Measurements from ENCODE around the gene TASOR.

The TASOR gene

DNA sequence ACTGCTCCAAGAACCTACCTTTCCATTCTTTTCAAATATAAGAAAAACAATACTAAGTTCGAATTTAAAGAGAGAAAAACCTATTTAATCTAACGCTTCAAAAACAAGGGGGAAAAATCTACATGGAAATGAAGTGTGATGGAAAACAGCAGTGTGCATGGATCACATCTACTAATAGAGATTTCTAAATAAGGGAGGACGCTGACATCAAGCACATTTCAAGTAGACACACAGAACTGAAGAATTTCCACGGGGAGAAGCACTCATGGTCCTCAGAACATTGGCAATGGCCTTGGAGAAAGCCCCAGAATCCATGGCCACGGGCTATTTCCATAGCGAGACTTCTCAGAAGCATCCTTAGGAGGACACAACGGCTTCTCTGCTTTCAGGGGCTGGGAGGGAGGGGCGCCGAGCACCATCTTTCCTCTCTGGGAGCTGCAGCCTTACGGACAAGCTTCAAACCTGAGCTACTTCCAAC, 1.0 kb downstream of the TASOR start:
- DNase-seq = no peak

DNA sequence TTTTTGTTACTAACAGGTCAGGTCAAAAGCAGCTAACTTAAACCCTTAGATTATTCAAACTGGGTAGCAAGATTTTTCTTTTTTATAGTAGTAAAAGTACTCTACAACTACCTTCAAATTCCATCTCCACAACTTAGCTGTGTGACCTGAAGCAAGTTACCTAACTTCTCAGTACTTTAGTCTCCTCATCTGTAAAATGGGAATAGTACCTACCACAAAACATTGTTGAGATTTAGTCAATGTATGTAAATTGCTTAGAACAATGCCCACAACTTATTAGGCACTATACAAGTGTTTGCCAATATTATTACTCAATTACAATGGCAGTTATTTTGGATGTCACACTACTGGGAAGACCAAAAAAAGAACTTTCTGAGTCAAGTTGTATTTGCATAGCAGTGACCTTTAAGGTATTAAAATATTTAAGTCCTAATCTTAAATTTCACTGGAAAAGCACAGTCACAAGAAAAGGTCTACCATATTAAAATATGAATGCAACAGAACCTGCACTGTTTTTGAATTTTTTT, 2.9 kb downstream of the TASOR start:
- DNase-seq = no peak

GRCh38 chr3:56677286-56677685, 5.8 kb downstream of the TASOR start:
- DNase-seq = no peak

- no peak for DNase-seq
Measured at GRCh38 chr3:56673781-56674457, 9.1 kb downstream of the TASOR start.

DNA sequence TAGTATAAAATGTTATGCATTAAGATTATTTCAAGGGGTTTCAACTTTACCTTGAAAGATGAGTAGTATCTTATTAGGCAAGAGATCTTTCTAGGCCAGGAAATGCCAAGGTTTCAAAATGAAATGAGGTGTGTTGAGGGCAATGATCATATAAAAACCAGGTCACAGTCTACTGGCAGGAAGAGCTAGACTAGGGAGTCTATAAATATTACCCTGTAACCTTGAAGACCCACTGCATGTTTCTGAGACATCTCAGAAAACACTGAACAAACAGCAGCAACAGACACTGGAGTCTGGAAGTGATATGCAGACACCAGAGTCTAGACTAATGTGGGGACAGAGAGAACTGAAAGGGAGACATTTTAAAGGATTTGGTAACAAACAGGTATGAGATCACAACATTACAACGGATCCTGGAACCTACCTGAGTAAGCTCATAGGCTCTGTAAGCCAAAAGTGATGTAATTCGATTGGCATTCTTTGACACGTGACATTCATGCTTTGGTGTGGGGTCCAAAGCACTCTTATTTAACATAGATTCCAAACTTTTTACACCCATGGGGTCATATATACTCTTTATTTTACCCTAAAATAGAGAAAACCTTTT, 15.0 kb downstream of the TASOR start:
- DNase-seq = peak; percentile 20

- no peak for DNase-seq
Measured at GRCh38 chr3:56664823-56665222, 18.2 kb downstream of the TASOR start.

DNA sequence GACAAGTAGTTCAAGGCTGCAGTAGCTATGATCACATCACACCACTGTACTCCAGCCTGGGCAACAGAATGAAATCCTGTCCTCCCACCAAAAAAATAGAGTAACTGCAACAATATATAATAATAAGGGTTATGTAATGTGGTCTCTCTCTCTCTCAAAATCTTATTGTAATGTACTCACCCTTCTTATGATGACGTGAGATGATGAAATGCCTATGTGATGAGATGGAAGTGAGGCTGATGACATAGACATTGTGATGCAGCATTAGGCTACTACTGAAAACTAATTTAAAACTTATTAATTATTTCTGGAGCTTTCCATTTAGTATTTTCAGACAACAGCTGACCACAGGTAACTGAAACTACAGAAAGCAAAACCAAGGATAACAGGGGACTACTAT, 27.4 kb downstream of the TASOR start:
- DNase-seq = no peak

DNA sequence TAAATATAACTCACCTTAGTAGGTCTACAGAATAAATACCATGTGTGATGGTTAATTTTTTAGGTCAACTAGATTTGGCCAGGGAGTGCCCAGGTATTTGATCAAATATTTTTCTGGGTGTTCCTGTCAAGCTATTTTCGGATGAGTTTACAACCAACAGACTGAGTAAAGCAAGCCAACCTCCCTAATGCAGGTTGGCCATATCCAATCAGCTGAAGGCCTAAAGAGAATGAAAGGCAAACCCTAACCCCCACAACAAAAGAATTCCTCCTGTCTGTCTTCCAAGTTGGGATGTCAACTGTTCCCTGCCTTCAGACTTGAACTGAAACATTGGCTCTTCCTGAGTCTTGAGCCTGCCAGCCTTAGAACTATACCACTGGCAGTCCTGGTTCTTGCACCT, 28.6 kb downstream of the TASOR start:
- DNase-seq = no peak

- no peak for DNase-seq
Measured at GRCh38 chr3:56645407-56645806, 37.7 kb downstream of the TASOR start.

DNA sequence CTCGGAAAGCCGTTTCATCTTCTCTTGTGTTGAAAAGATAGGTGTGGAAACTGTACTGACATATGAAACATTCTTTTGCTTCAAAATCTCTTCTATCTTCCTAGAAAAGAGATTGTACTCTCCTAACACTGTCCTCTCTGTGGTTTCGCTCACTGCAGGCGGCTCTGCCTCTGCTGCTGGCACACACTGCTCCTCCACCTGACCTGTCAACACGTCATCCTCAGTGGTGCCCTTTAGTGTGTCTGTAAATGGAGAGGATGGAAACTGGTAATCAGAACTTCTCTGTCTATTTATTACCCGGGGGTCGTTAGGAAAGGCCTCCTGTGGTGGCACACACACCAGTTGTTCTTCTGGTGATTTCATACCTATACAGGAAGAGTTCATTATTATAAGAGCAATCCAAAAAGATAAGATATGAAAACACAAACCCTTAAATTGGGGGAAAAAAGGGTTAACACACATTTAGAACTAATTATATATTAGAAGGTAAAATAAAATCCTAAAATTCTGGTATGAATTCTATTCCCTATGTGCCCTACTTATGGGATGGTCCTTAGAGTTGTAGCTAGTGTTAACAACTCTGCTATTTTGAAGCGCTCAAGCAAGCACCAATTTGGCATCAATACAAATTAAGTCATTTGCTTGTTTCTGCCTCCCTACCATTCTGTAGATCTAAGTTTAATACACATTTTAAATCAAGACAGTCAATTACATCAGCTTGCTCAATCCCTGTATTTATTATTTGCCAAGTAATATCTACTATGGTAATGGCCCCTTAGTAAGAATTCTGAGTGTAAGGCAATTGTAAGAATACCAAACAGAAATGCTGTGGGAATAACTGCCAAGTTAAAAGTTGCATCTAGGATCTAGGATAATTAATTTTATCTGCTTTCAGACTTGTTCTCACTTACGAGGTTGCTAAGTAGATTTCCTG, 49.2 kb downstream of the TASOR start:
- DNase-seq = no peak

All from NCI-H226 (cell line).